HEK293 (cell line): ENCODE measurements around the gene METTL17.

ENCODE experiments used
- CTCF ChIA-PET: fragments of 350-600 bp; formaldehyde crosslinking; extraction: SDS; loops from one replicate; lab custom pipeline; 2021; ENCODE audit warnings: antibody characterized with exemption; lab: Yijun Ruan, JAX
- POLR2A ChIA-PET: fragments of 300-600 bp; formaldehyde crosslinking; extraction: SDS; loops from one replicate; lab custom pipeline; 2020; ENCODE audit warnings: antibody characterized with exemption, inconsistent platforms; lab: Yijun Ruan, JAX
- H3K27ac ChIP-seq: fragments of 200-500 bp; sonication (Bioruptor generic); 2 replicates; pipeline ENCODE4 v1.5.1; 2014; ENCODE audit warnings: low read depth, low read length, control low read depth, inconsistent platforms; ENCODE audit errors: extremely low read depth
- H3K36me3 ChIP-seq, 2 experiments: fragments of 200-500 bp in 1 of 2; sonication (Bioruptor generic) in 1 of 2; 1 replicate in 1 of 2; 2 replicates in 1 of 2; pipeline ENCODE4 v1.5.1; 2014 to 2017; ENCODE audit warnings: inconsistent platforms in 2 of 2, low read length in 2 of 2; ENCODE audit not compliant: control insufficient read depth in 2 of 2, insufficient read depth in 1 of 2
- H3K4me1 ChIP-seq: fragments of 200-500 bp; sonication (Bioruptor generic); 2 replicates; pipeline ENCODE4 v1.5.1; 2014; ENCODE audit warnings: mild to moderate bottlenecking, low read length, inconsistent platforms; ENCODE audit not compliant: control insufficient read depth, insufficient read depth
- H3K4me3 ChIP-seq: 2 replicates; pipeline ENCODE4 v1.5.1; 2011; ENCODE audit warnings: low read depth, mild to moderate bottlenecking, control low read depth, low read length, moderate library complexity
- H3K9me3 ChIP-seq: fragments of 200-500 bp; sonication (Bioruptor generic); 2 replicates; pipeline ENCODE4 v1.5.1; 2014; ENCODE audit warnings: low read depth, low read length, inconsistent platforms; ENCODE audit not compliant: control insufficient read depth, insufficient read depth
- HOXC10 ChIP-seq: sonication (generic); formaldehyde crosslinking; IDR thresholded peaks from 2 replicates; pipeline ENCODE4 v1.8.1; 2023; ENCODE audit warnings: mild to moderate bottlenecking, missing genetic modification reagents
- HOXD13 ChIP-seq: sonication (generic); formaldehyde crosslinking; IDR thresholded peaks from 2 replicates; pipeline ENCODE4 v1.8.0; 2022; ENCODE audit warnings: missing genetic modification reagents, borderline replicate concordance
- SCRT1 ChIP-seq: fragments of 450-650 bp; formaldehyde crosslinking; IDR thresholded peaks from 2 replicates; pipeline ENCODE4 v1.5.1; 2016; ENCODE audit warnings: missing biosample characterization, missing genetic modification characterization, borderline replicate concordance
- ZEB2 ChIP-seq: fragments of 450-650 bp; formaldehyde crosslinking; IDR thresholded peaks from 2 replicates; pipeline ENCODE4 v1.5.1; 2016; ENCODE audit warnings: missing biosample characterization, missing genetic modification characterization
- ZFHX2 ChIP-seq: fragments of 450-650 bp; formaldehyde crosslinking; conservative IDR thresholded peaks from 2 replicates; pipeline ENCODE4 v1.5.1; 2016; ENCODE audit warnings: missing biosample characterization, missing genetic modification characterization
- ZFP3 ChIP-seq: fragments of 450-650 bp; formaldehyde crosslinking; IDR thresholded peaks from 2 replicates; pipeline ENCODE4 v1.5.1; 2016; ENCODE audit warnings: low read depth, missing biosample characterization, missing genetic modification characterization
- ZFP69B ChIP-seq: fragments of 450-650 bp; formaldehyde crosslinking; IDR thresholded peaks from 2 replicates; pipeline ENCODE4 v1.5.1; 2016; ENCODE audit warnings: missing biosample characterization, missing genetic modification characterization
- ZNF112 ChIP-seq: fragments of 450-650 bp; formaldehyde crosslinking; IDR thresholded peaks from 2 replicates; pipeline ENCODE4 v1.5.0; 2017; ENCODE audit warnings: missing biosample characterization, missing genetic modification characterization
- ZNF16 ChIP-seq: fragments of 450-650 bp; formaldehyde crosslinking; IDR thresholded peaks from 2 replicates; pipeline ENCODE4 v1.5.1; 2016; ENCODE audit warnings: low read depth, missing biosample characterization, missing genetic modification characterization
- ZNF214 ChIP-seq: fragments of 450-650 bp; formaldehyde crosslinking; IDR thresholded peaks from 2 replicates; pipeline ENCODE4 v1.5.1; 2017; ENCODE audit warnings: missing biosample characterization, mild to moderate bottlenecking, missing genetic modification characterization, borderline replicate concordance
- ZNF239 ChIP-seq: fragments of 450-650 bp; formaldehyde crosslinking; IDR thresholded peaks from 2 replicates; pipeline ENCODE4 v1.5.1; 2016; ENCODE audit warnings: missing biosample characterization, missing genetic modification characterization
- ZNF248 ChIP-seq: fragments of 450-650 bp; formaldehyde crosslinking; IDR thresholded peaks from 2 replicates; pipeline ENCODE4 v1.5.1; 2017; ENCODE audit warnings: missing biosample characterization, missing genetic modification characterization
- ZNF335 ChIP-seq: fragments of 450-650 bp; formaldehyde crosslinking; conservative IDR thresholded peaks from 2 replicates; pipeline ENCODE4 v1.5.1; 2016; ENCODE audit warnings: missing biosample characterization, missing genetic modification characterization
- ZNF354C ChIP-seq: fragments of 450-650 bp; formaldehyde crosslinking; IDR thresholded peaks from 2 replicates; pipeline ENCODE4 v1.5.1; 2016; ENCODE audit warnings: missing biosample characterization, missing genetic modification characterization, low read depth, borderline replicate concordance
- ZNF391 ChIP-seq: fragments of 450-650 bp; formaldehyde crosslinking; IDR thresholded peaks from 2 replicates; pipeline ENCODE4 v1.5.1; 2016; ENCODE audit warnings: low read depth, missing biosample characterization, missing genetic modification characterization, borderline replicate concordance
- ZNF394 ChIP-seq: fragments of 450-650 bp; formaldehyde crosslinking; IDR thresholded peaks from 2 replicates; pipeline ENCODE4 v1.5.1; 2016; ENCODE audit warnings: missing biosample characterization, missing genetic modification characterization, mild to moderate bottlenecking, moderate library complexity, borderline replicate concordance
- ZNF501 ChIP-seq: fragments of 450-650 bp; formaldehyde crosslinking; IDR thresholded peaks from 2 replicates; pipeline ENCODE4 v1.5.1; 2016; ENCODE audit warnings: missing biosample characterization, missing genetic modification characterization
- ZNF514 ChIP-seq: fragments of 450-650 bp; formaldehyde crosslinking; IDR thresholded peaks from 2 replicates; pipeline ENCODE4 v1.5.1; 2016; ENCODE audit warnings: missing biosample characterization, missing genetic modification characterization
- ZNF561 ChIP-seq: fragments of 450-650 bp; IDR thresholded peaks from 2 replicates; pipeline ENCODE4 v1.5.1; 2018; ENCODE audit warnings: missing biosample characterization, missing genetic modification characterization, borderline replicate concordance
- ZNF670 ChIP-seq: fragments of 450-650 bp; formaldehyde crosslinking; IDR thresholded peaks from 2 replicates; pipeline ENCODE4 v1.5.1; 2016; ENCODE audit warnings: missing biosample characterization, missing genetic modification characterization, low read depth
- ZNF677 ChIP-seq: fragments of 450-650 bp; IDR thresholded peaks from 2 replicates; pipeline ENCODE4 v1.5.0; 2018; ENCODE audit warnings: missing biosample characterization, mild to moderate bottlenecking, missing genetic modification characterization, moderate library complexity
- ZNF707 ChIP-seq: fragments of 450-650 bp; formaldehyde crosslinking; IDR thresholded peaks from 2 replicates; pipeline ENCODE4 v1.5.1; 2016; ENCODE audit warnings: missing biosample characterization, missing genetic modification characterization
- ZNF785 ChIP-seq: fragments of 450-650 bp; formaldehyde crosslinking; IDR thresholded peaks from 2 replicates; pipeline ENCODE4 v1.5.1; 2016; ENCODE audit warnings: missing biosample characterization, missing genetic modification characterization
- ZNF791 ChIP-seq: fragments of 450-650 bp; formaldehyde crosslinking; IDR thresholded peaks from 2 replicates; pipeline ENCODE4 v1.5.1; 2016; ENCODE audit warnings: missing biosample characterization, missing genetic modification characterization
- ZSCAN16 ChIP-seq: fragments of 450-650 bp; formaldehyde crosslinking; IDR thresholded peaks from 2 replicates; pipeline ENCODE4 v1.5.1; 2016; ENCODE audit warnings: missing biosample characterization, missing genetic modification characterization
- TF ChIP-seq, protein P1 (sequence below): fragments of 450-650 bp; formaldehyde crosslinking; IDR thresholded peaks from 2 replicates; pipeline ENCODE4 v1.5.1; 2017; ENCODE audit warnings: missing biosample characterization, missing genetic modification characterization
- TF ChIP-seq, protein P2 (sequence below): fragments of 450-650 bp; formaldehyde crosslinking; IDR thresholded peaks from 2 replicates; pipeline ENCODE4 v1.5.1; 2017; ENCODE audit warnings: missing biosample characterization, mild to moderate bottlenecking, missing genetic modification characterization, moderate library complexity
- TF ChIP-seq, protein P3 (sequence below): fragments of 450-650 bp; formaldehyde crosslinking; IDR thresholded peaks from 2 replicates; pipeline ENCODE4 v1.5.1; 2016; ENCODE audit warnings: missing biosample characterization, missing genetic modification characterization
- TF ChIP-seq, protein P4 (sequence below): fragments of 450-650 bp; formaldehyde crosslinking; IDR thresholded peaks from 2 replicates; pipeline ENCODE4 v1.5.0; 2017; ENCODE audit warnings: missing biosample characterization, missing genetic modification characterization, borderline replicate concordance

The METTL17 gene

DNA sequence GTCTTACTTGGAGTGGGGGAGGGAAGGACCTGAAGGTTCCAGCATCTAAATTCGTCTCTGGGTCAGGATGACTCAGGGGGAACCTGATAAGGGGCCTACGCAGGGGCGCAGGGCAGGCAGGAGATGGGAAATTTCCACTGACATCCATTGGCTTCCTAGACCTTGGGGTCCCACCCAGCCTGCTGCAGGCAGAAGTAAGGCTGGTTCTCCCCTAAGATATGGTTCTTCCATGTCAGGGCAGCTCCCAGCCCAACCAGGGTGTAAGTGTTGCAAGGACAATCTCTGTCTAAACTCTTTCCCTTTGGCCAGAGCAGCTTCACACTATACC, 37.2 kb downstream of the METTL17 start:
- Histone ChIP-seq H3K9me3 (no peaks in the 10 kb centered on the region), H3K4me3 (no peak overlapping the region), H3K4me1 (peaks cover 10% of the 10 kb centered on the region; the same call in 1 of the 2 replicates)
- POLR2A ChIA-PET, result no interaction called here
- TF ChIP-seq ZNF670 (tag by site-specific recombination) (no peak), ZNF677 (tag by site-specific recombination) (no peak), HOXC10 (CRISPR knock-in tag) (no peak), ZFP69B (no peak), ZNF112 (tag by site-specific recombination) (no peak), ZNF214 (tag by site-specific recombination) (no peak), ZFHX2 (tag by site-specific recombination) (peak; percentile 27; the same call in 1 of the 2 replicates), ZEB2 (tag by site-specific recombination) (no peak), ZNF707 (tag by site-specific recombination) (no peak), ZNF785 (tag by site-specific recombination) (no peak), ZNF239 (no peak), ZSCAN16 (tag by site-specific recombination) (no peak), ZNF791 (tag by site-specific recombination) (no peak), ZNF335 (tag by site-specific recombination) (0 out of 2 replicates have a peak, but pooled peaks have one; percentile 7), HOXD13 (CRISPR knock-in tag) (no peak)
- TF ChIP-seq, protein P1, sequence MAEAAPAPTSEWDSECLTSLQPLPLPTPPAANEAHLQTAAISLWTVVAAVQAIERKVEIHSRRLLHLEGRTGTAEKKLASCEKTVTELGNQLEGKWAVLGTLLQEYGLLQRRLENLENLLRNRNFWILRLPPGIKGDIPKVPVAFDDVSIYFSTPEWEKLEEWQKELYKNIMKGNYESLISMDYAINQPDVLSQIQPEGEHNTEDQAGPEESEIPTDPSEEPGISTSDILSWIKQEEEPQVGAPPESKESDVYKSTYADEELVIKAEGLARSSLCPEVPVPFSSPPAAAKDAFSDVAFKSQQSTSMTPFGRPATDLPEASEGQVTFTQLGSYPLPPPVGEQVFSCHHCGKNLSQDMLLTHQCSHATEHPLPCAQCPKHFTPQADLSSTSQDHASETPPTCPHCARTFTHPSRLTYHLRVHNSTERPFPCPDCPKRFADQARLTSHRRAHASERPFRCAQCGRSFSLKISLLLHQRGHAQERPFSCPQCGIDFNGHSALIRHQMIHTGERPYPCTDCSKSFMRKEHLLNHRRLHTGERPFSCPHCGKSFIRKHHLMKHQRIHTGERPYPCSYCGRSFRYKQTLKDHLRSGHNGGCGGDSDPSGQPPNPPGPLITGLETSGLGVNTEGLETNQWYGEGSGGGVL (tag by site-specific recombination), result peak; percentile 31; the same call in 1 of the 2 replicates
- TF ChIP-seq, protein P2, sequence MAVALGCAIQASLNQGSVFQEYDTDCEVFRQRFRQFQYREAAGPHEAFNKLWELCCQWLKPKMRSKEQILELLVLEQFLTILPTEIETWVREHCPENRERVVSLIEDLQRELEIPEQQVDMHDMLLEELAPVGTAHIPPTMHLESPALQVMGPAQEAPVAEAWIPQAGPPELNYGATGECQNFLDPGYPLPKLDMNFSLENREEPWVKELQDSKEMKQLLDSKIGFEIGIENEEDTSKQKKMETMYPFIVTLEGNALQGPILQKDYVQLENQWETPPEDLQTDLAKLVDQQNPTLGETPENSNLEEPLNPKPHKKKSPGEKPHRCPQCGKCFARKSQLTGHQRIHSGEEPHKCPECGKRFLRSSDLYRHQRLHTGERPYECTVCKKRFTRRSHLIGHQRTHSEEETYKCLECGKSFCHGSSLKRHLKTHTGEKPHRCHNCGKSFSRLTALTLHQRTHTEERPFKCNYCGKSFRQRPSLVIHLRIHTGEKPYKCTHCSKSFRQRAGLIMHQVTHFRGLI (tag by site-specific recombination), result 0 out of 2 replicates have a peak, but pooled peaks have one; percentile 60
- TF ChIP-seq, protein P3, sequence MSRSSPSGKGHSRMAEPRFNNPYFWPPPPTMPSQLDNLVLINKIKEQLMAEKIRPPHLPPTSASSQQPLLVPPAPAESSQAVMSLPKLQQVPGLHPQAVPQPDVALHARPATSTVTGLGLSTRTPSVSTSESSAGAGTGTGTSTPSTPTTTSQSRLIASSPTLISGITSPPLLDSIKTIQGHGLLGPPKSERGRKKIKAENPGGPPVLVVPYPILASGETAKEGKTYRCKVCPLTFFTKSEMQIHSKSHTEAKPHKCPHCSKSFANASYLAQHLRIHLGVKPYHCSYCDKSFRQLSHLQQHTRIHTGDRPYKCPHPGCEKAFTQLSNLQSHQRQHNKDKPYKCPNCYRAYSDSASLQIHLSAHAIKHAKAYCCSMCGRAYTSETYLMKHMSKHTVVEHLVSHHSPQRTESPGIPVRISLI (tag by site-specific recombination), result no peak
- TF ChIP-seq, all 188 proteins: peak for 4
- CTCF ChIA-PET, result interaction anchor here (0.6 to 3.7 kb wide), 4 partner anchors 9 to 71 kb away, joined by 3 to 34 read pairs (median 3); no protein-coding TSS in a partner anchor
- Histone ChIP-seq H3K27ac (no peak overlapping the region), H3K36me3 (peaks cover 0 to 4% of the 10 kb centered on the region in 2 experiments; a peak in 1 of 3 replicates)

DNA sequence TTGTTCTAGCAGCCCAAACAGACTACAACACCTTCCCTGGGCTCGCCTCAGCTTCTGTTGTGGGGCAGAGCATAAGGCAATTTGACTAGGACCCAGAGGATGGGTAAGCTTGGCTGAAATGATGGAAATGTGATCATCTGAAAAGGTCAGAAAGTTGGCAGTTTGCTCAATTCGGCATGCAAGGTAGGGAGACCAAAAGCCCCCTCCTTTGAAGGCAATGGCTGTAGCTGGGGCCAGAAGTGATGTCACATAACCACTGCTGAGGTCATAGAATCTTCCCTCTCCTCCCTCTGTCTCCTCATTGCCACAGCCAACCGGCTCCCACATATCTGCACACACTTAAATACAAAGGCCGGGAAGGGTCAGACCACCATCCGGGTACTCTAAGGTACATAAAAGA, 40.1 kb downstream of the METTL17 start, which contains the start of gene TPPP2:
Gene TPPP2 (plus strand): TSS at position 301 of the 400 bp plus-strand sequence. CDS start 365 bp downstream, outside the sequence.
- Histone ChIP-seq H3K36me3 (no peaks in the 10 kb centered on the region), H3K4me1 (peaks cover 8% of the 10 kb centered on the region; the same call in 1 of the 2 replicates), H3K27ac (no peak within 1 kb of the TSS), H3K4me3 (no peak within 1 kb of the TSS), H3K9me3 (no peaks in the 10 kb centered on the region)
- ChIA-PET POLR2A (no interaction called here), CTCF (interaction anchor here (5.2 kb wide), 1 partner anchor 15 kb away, joined by 35 read pairs; no protein-coding TSS in a partner anchor)
- TF ChIP-seq ZNF16 (tag by site-specific recombination), result no peak
- TF ChIP-seq ZFP3 (tag by site-specific recombination), result no peak
- TF ChIP-seq SCRT1 (tag by site-specific recombination), result no peak
- TF ChIP-seq ZNF501 (tag by site-specific recombination), result no peak
- no peak for TF ChIP-seq ZNF561 (tag by site-specific recombination)
- TF ChIP-seq ZNF248 (tag by site-specific recombination), result no peak
- TF ChIP-seq ZNF677 (tag by site-specific recombination), result no peak
- no peak for TF ChIP-seq ZNF514
- TF ChIP-seq ZNF394, result no peak
- no peak for TF ChIP-seq ZNF670 (tag by site-specific recombination)
- TF ChIP-seq ZNF391 (tag by site-specific recombination), result no peak
- TF ChIP-seq ZNF354C, result no peak
- TF ChIP-seq, protein P4, sequence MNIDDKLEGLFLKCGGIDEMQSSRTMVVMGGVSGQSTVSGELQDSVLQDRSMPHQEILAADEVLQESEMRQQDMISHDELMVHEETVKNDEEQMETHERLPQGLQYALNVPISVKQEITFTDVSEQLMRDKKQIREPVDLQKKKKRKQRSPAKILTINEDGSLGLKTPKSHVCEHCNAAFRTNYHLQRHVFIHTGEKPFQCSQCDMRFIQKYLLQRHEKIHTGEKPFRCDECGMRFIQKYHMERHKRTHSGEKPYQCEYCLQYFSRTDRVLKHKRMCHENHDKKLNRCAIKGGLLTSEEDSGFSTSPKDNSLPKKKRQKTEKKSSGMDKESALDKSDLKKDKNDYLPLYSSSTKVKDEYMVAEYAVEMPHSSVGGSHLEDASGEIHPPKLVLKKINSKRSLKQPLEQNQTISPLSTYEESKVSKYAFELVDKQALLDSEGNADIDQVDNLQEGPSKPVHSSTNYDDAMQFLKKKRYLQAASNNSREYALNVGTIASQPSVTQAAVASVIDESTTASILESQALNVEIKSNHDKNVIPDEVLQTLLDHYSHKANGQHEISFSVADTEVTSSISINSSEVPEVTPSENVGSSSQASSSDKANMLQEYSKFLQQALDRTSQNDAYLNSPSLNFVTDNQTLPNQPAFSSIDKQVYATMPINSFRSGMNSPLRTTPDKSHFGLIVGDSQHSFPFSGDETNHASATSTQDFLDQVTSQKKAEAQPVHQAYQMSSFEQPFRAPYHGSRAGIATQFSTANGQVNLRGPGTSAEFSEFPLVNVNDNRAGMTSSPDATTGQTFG, result no peak
